HepG2 (cell line): Measurements from ENCODE around the gene SULT1B1. TPM values are rescaled to one million over a fixed set of nuclear protein-coding genes. Genes with fewer than 3 reads are reported as not detected.
A peak's percentile ranks its signal among the peaks of the same experiment; 100 is the strongest.

Experiments
- ASH2L ChIP-seq: fragments of 300-600, 200-600 bp; sonication (generic); IDR thresholded peaks from 2 replicates; pipeline ENCODE4 v1.7.0; 2017; ENCODE audit warnings: low read depth, mild to moderate bottlenecking, moderate library complexity, mixed read lengths, low read length; ENCODE audit not compliant: insufficient read length
- ELF4 ChIP-seq: sonication (generic); formaldehyde crosslinking; IDR thresholded peaks from 2 replicates; pipeline ENCODE4 v1.5.0; 2020; ENCODE audit warnings: missing genetic modification reagents, mild to moderate bottlenecking, moderate library complexity, borderline replicate concordance
- HNF4G ChIP-seq, 2 experiments: sonication (generic) in 1 of 2; formaldehyde crosslinking in 1 of 2; IDR thresholded peaks; 2 replicates each; pipeline versions ENCODE4 v1.4.0 to v1.6.1; 2011 to 2020; ENCODE audit warnings: borderline replicate concordance in 2 of 2, low read depth in 2 of 2, mild to moderate bottlenecking in 2 of 2, low read length in 1 of 2, missing genetic modification reagents in 1 of 2, moderate library complexity in 1 of 2
- MBNL3 ChIP-seq: fragments of 250-450 bp; sonication (Bioruptor Pico); conservative IDR thresholded peaks from 2 replicates; pipeline ENCODE4 v1.8.0; 2022; ENCODE audit warnings: mild to moderate bottlenecking, inconsistent platforms
- MED13 ChIP-seq: sonication (generic); formaldehyde crosslinking; IDR thresholded peaks from 2 replicates; pipeline ENCODE4 v1.5.0; 2020; ENCODE audit warnings: missing genetic modification reagents
- RFXAP ChIP-seq: sonication (generic); formaldehyde crosslinking; IDR thresholded peaks from 2 replicates; pipeline ENCODE4 v1.4.0; 2020; ENCODE audit warnings: missing genetic modification reagents, borderline replicate concordance
- SALL1 ChIP-seq: sonication (generic); formaldehyde crosslinking; IDR thresholded peaks from 2 replicates; pipeline ENCODE4 v1.8.0; 2022; ENCODE audit warnings: mild to moderate bottlenecking, missing genetic modification reagents
- ZFP36L1 ChIP-seq: sonication (generic); formaldehyde crosslinking; IDR thresholded peaks from 2 replicates; pipeline ENCODE4 v1.8.0; 2022; ENCODE audit warnings: mild to moderate bottlenecking, missing genetic modification reagents, moderate library complexity
- ZNF235 ChIP-seq: sonication (generic); formaldehyde crosslinking; IDR thresholded peaks from 2 replicates; pipeline ENCODE4 v1.8.1; 2023; ENCODE audit warnings: mild to moderate bottlenecking, missing genetic modification reagents, borderline replicate concordance
- ZNF431 ChIP-seq: sonication (generic); formaldehyde crosslinking; IDR thresholded peaks from 2 replicates; pipeline ENCODE4 v1.9.0; 2022; ENCODE audit warnings: missing genetic modification reagents, low read depth, mild to moderate bottlenecking, borderline replicate concordance
- ZNF468 ChIP-seq: sonication (generic); formaldehyde crosslinking; IDR thresholded peaks from 2 replicates; pipeline ENCODE4 v1.8.0; 2022; ENCODE audit warnings: mild to moderate bottlenecking, moderate library complexity, missing genetic modification reagents
- ZNF772 ChIP-seq: sonication (generic); formaldehyde crosslinking; IDR thresholded peaks from 2 replicates; pipeline ENCODE4 v1.5.0; 2020; ENCODE audit warnings: mild to moderate bottlenecking, missing genetic modification reagents
- polyA plus RNA-seq, 8 experiments: library from polyadenylated mRNA; depleted of rRNA in 3 of 8; stranded (reverse) in 7 of 8; unstranded in 1 of 8; fragments of >200 nt; fragmentation: Illumina TruSeq in 4 of 8; extraction: Trizol in 4 of 8; gene quantifications; 2 replicates each; pipeline versions ENCODE4 v1.2.1 to v1.2.3, GENCODE V29; 2011 to 2016; ENCODE audit warnings: low read depth in 4 of 8, missing spikeins in 1 of 8, mixed read lengths in 1 of 8; ENCODE audit not compliant: insufficient read depth in 1 of 8
- total RNA-seq, 5 experiments: library from RNA; depleted of rRNA; stranded (reverse); fragments of >200 nt; fragmentation: Illumina TruSeq; extraction: Trizol; gene quantifications; 2 replicates each; pipeline ENCODE4 v1.2.3, GENCODE V29; 2016; ENCODE audit warnings: low read depth in 1 of 5
- TF ChIP-seq, protein P1 (sequence below): sonication (generic); formaldehyde crosslinking; IDR thresholded peaks from 2 replicates; pipeline ENCODE4 v1.4.0; 2020; ENCODE audit warnings: missing genetic modification reagents, borderline replicate concordance
- TF ChIP-seq, protein P2 (sequence below): sonication (generic); formaldehyde crosslinking; IDR thresholded peaks from 2 replicates; pipeline ENCODE4 v1.4.0; 2020; ENCODE audit warnings: missing genetic modification reagents, borderline replicate concordance
- TF ChIP-seq, protein P3 (sequence below): IDR thresholded peaks from 2 replicates; pipeline ENCODE4 v1.6.1; 2016; ENCODE audit warnings: low read depth, control low read depth

SULT1B1 gene
- total and polyA plus RNA-seq, 2 of the 13 experiments (the other 11 are each of a cell fraction or from before 2014, with no cell fraction given), result 0.20 to 0.25 TPM

DNA sequence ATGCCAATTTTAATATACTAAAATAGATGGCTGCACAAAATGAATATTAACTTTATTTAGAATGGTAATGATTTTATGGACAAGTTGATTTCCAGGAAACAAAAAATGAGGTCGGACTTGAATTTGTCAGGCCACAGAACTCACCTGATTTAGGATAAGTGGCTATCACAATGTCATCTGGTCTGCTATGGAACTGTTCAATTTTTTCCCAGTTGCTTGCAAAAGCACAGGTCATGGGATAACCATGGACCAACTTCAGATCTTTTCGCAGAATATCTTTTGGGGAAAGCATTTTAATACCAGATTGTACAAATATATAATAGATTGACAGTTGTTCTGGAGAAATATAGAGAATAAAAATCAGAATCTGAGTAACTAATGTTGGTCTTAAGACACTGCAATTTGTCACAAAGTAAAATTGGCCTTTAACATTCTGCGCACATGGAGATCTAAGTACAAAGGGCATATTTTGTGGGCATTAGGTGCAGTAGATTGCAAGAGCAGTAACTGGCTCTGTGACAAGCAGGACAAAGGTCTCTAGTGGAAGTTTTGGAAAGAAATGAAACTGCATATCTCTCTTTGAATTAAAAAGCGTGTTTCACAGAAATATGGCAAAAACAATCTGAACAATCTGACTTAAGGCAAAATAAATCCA is 5.4 kb downstream of the SULT1B1 start (continued):
- TF ChIP-seq, protein P1, sequence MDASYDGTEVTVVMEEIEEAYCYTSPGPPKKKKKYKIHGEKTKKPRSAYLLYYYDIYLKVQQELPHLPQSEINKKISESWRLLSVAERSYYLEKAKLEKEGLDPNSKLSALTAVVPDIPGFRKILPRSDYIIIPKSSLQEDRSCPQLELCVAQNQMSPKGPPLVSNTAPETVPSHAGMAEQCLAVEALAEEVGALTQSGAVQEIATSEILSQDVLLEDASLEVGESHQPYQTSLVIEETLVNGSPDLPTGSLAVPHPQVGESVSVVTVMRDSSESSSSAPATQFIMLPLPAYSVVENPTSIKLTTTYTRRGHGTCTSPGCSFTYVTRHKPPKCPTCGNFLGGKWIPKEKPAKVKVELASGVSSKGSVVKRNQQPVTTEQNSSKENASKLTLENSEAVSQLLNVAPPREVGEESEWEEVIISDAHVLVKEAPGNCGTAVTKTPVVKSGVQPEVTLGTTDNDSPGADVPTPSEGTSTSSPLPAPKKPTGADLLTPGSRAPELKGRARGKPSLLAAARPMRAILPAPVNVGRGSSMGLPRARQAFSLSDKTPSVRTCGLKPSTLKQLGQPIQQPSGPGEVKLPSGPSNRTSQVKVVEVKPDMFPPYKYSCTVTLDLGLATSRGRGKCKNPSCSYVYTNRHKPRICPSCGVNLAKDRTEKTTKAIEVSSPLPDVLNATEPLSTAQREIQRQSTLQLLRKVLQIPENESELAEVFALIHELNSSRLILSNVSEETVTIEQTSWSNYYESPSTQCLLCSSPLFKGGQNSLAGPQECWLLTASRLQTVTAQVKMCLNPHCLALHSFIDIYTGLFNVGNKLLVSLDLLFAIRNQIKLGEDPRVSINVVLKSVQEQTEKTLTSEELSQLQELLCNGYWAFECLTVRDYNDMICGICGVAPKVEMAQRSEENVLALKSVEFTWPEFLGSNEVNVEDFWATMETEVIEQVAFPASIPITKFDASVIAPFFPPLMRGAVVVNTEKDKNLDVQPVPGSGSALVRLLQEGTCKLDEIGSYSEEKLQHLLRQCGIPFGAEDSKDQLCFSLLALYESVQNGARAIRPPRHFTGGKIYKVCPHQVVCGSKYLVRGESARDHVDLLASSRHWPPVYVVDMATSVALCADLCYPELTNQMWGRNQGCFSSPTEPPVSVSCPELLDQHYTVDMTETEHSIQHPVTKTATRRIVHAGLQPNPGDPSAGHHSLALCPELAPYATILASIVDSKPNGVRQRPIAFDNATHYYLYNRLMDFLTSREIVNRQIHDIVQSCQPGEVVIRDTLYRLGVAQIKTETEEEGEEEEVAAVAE (CRISPR knock-in tag), result no peak
- TF ChIP-seq, protein P2, sequence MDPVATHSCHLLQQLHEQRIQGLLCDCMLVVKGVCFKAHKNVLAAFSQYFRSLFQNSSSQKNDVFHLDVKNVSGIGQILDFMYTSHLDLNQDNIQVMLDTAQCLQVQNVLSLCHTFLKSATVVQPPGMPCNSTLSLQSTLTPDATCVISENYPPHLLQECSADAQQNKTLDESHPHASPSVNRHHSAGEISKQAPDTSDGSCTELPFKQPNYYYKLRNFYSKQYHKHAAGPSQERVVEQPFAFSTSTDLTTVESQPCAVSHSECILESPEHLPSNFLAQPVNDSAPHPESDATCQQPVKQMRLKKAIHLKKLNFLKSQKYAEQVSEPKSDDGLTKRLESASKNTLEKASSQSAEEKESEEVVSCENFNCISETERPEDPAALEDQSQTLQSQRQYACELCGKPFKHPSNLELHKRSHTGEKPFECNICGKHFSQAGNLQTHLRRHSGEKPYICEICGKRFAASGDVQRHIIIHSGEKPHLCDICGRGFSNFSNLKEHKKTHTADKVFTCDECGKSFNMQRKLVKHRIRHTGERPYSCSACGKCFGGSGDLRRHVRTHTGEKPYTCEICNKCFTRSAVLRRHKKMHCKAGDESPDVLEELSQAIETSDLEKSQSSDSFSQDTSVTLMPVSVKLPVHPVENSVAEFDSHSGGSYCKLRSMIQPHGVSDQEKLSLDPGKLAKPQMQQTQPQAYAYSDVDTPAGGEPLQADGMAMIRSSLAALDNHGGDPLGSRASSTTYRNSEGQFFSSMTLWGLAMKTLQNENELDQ (CRISPR knock-in tag), result no peak
- TF ChIP-seq ZNF772 (CRISPR knock-in tag) (no peak), RFXAP (CRISPR knock-in tag) (no peak), ELF4 (CRISPR knock-in tag) (no peak), HNF4G (IDR thresholded peaks at IDR 0.05; ENCODE audit: borderline replicate concordance, low read depth, low read length) (peak; percentile 96), HNF4G (CRISPR knock-in tag; IDR thresholded peaks at IDR 0.05; ENCODE audit: borderline replicate concordance, low read depth) (peak; percentile 81; the same call in 1 of the 2 replicates), ZNF235 (CRISPR knock-in tag) (no peak), MBNL3 (no peak), SALL1 (CRISPR knock-in tag) (peak; percentile 34; the same call in 1 of the 2 replicates), ZNF468 (no peak), ZNF431 (no peak), ASH2L (peak; percentile 51), ZFP36L1 (no peak), MED13 (CRISPR knock-in tag) (no peak)
- TF ChIP-seq, protein P3, sequence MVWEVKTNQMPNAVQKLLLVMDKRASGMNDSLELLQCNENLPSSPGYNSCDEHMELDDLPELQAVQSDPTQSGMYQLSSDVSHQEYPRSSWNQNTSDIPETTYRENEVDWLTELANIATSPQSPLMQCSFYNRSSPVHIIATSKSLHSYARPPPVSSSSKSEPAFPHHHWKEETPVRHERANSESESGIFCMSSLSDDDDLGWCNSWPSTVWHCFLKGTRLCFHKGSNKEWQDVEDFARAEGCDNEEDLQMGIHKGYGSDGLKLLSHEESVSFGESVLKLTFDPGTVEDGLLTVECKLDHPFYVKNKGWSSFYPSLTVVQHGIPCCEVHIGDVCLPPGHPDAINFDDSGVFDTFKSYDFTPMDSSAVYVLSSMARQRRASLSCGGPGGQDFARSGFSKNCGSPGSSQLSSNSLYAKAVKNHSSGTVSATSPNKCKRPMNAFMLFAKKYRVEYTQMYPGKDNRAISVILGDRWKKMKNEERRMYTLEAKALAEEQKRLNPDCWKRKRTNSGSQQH (CRISPR knock-in tag), result no peak
